ENCODE data around the gene PLXNA4.
"Not testable (repeated sequence)": the region's sequence is repeated elsewhere in the genome, so short reads cannot be mapped to it uniquely, and the experiment has no call there.

The PLXNA4 gene

DNA sequence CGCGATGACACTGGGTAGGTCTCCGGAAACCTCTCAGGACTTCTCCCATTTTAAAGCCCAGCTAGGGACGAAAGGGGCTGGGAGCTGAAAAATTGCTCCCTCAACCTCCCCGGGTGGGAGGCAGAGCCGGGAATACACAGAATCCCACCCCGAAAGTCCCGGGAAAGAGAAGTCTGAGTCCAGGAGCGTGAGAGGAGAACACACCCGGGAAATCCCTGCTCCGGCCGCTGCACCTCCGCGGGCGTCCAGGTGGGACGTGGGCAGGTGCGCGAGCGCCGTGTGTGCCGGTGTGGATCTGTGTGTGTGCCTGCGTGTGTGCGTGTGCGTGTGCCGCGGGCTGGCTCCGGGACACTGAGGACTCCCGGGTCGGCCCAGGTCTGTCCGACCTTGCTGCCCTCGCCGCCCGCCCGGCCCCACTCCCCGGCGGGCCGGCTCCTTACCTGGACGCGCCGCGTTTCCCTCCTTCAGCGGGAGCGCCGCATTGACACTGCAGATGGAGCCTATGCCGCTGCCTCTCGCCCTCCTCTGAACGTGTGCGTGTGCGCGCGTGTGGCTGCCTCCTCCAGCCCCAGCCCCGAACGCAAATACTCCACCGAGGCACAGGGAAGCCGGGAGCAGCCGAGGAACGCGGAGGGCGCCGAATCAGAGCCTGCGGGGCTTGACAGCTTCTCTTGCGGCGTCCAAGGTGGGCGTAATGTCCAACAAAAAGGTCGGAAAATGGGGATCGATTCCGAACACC is at the start of gene PLXNA4:
Gene PLXNA4 (minus strand): TSS at position 489 of the 739 bp plus-strand sequence. CDS start 67,777 bp downstream, outside the sequence.
- no peak for FAIRE-seq
- no peak for DNase-seq (ENCODE audit: low spot score)

GRCh38 chr7:132625651-132626050 is 49.4 kb upstream of the PLXNA4 start:
- no peak for FAIRE-seq
- DNase-seq (ENCODE audit: low spot score) = no peak

DNA sequence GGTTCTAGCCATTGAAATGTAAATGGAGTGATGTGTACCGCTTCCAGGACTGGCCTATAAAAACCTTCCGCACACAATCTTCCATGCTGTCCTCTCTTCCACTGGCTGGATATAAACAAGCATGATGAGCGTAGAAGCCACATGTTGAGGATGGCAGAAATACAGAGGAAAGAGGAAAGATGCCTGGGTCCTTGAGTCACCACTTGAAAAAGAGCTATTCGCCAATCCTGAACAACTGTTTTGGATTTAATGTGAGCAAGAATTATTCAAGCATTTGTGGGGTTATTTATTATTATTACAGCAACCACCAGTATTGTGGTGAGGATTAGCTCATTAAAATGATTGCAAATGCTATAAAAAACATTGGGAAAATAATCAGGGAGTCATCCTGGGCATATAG is 45.8 kb upstream of the PLXNA4 start:
- FAIRE-seq = no peak

GRCh38 chr7:132619967-132620366 is 43.7 kb upstream of the PLXNA4 start:
- FAIRE-seq (no peak), DNase-seq (ENCODE audit: low spot score) (no peak)

More for the DNA sequence above, 45.8 kb upstream of the PLXNA4 start:
- DNase-seq (ENCODE audit: low spot score) = no peak

DNA sequence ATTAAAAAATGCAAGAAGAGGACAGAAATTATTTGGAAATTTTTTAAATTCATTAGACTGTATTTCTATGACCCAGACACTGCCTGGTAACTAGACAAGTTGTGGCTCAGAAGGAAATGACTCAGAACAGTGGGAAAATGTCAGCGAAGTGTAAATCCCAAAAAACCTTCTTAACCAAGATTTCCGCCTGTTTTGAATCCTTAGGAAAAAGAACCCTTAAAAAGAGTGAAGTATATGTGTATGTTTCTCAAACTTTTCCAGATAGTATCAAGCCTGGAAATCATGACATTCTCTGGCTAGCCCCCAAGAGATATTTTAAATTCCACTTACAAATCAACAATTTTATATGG is 42.7 kb upstream of the PLXNA4 start:
- peak; percentile 59 for FAIRE-seq

DNA sequence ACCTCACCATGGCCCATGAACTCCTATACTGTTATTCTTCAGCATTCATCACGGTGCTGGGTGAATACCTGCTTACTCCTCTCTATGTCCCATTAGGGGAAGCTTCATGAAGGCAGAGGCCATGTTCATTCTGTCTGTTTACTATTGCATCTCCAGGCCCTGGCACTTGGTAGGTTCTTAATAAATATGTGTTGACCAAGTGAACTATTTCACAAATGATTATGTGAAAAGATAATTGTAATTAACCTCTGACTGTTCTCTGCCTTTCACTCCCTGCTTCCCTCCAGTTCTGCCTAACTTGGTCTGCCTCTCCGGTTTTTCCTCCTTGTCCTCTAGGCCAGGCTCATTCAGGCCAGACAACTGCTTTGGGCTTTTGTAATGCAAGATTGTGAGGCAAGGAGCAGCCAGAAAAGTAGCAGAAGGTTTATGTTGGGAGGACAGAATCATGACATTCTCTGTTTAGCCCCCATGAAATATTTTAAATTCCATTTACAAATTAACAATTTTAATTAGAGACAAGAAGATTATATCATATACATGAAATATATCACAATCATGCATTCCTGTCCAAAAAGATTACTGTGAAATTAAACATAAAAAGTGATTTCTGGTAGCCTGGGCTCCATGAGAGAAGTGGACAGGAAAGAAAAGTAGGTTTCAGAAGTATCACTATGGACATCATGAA is 42.1 kb upstream of the PLXNA4 start:
- no peak for FAIRE-seq
- DNase-seq (ENCODE audit: low spot score) = no peak

More for the DNA sequence above, 42.7 kb upstream of the PLXNA4 start:
- DNase-seq (ENCODE audit: low spot score) = peak; percentile 18

DNA sequence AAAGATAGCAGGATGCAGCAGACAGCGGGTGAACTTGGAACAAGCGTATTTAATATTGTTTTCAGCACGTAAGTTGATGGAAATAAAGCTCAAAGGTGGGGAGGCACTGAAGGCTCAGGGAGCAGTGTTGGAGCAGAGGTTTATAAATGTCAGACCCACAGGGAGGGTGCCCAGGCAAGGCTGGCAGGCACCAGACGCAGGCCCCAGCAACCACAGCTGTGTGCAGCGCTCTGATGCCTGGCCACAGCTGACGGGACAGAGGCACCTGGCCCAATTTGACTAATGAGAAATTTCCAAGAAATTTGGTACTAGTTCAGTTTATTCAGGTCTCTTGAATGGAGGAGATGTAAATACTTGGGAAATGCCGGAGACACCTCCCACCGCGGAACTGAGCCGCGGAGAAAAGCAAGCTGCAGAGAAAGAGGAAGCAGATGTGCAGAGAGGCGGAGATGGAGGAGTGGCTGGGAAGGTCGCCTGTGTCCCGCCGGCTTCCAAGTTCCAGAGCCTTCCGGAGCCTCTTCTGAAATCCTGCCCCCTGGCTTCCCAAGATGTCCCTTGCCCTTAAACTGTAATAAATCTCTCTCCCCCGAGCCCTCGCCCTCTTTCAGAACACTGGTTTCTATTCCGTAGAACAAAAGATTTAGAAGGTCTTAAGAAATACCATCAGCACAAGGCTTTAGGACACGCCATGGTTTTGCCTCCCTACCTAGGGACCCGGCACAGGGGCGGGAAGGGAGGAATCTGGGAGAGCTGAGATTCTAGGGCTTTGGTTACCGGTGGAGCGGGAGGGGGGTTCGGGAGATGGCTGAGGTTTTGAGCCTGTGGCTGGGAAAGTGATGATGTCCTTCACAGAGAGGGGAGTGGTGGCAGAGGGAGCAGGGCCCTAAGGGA is 38.4 kb upstream of the PLXNA4 start:
- DNase-seq (ENCODE audit: low spot score) = no peak
- FAIRE-seq = no peak

GRCh38 chr7:132613737-132614136 is 37.5 kb upstream of the PLXNA4 start:
- DNase-seq (ENCODE audit: low spot score) = no peak
- no peak for FAIRE-seq

- FAIRE-seq (no peak), DNase-seq (ENCODE audit: low spot score) (no peak)
These were observed 34.7 kb upstream of the PLXNA4 start for GRCh38 chr7:132610995-132611394.

- FAIRE-seq = no peak
- DNase-seq (ENCODE audit: low spot score) = no peak
These were observed 33.7 kb upstream of the PLXNA4 start for GRCh38 chr7:132609906-132610520.

- no peak for DNase-seq (ENCODE audit: low spot score)
- FAIRE-seq = no peak
These were observed 33.0 kb upstream of the PLXNA4 start for GRCh38 chr7:132609222-132609621.

- FAIRE-seq = no peak
- DNase-seq (ENCODE audit: low spot score) = no peak
These were observed 32.3 kb upstream of the PLXNA4 start for GRCh38 chr7:132608523-132608922.

GRCh38 chr7:132607656-132608055 is 31.4 kb upstream of the PLXNA4 start:
- FAIRE-seq (no peak), DNase-seq (ENCODE audit: low spot score) (no peak)

GRCh38 chr7:132604121-132604520 is 27.9 kb upstream of the PLXNA4 start:
- DNase-seq (ENCODE audit: low spot score) = no peak
- FAIRE-seq = no peak

DNA sequence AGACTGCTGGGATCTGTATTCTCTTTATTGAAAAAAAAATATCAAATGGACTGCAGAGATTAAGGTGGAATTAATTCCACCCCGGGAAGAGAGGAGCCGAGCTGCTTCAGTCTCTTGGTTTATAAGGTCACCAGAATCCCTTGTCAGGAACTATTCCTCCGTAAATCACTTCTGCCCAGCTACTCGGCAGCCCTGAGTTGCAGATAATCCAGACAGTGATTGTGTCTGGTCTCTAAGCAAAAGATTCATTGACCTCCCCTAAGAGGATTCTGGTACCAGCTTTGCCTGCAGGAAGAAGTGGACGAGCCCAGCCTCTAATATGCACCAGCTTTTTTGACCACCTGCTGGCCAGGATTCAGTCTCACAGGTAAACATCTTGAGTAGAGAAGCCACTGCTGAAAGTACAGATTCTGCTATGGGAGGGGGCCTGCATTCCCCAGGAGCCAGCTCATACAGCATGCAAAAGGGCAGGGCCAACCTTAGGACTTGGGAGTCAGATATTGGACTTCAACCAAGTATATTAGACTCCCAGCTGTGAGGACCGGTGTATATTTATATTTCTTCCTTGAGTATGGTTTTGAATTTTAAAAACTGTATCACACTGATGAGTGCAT is 27.1 kb upstream of the PLXNA4 start:
- no peak for DNase-seq (ENCODE audit: low spot score)
- FAIRE-seq = no peak

- FAIRE-seq (no peak), DNase-seq (ENCODE audit: low spot score) (no peak)
These were observed 25.5 kb upstream of the PLXNA4 start for GRCh38 chr7:132601783-132602182.

- no peak for FAIRE-seq
- no peak for DNase-seq (ENCODE audit: low spot score)
These were observed 20.3 kb upstream of the PLXNA4 start for GRCh38 chr7:132596588-132596987.

DNA sequence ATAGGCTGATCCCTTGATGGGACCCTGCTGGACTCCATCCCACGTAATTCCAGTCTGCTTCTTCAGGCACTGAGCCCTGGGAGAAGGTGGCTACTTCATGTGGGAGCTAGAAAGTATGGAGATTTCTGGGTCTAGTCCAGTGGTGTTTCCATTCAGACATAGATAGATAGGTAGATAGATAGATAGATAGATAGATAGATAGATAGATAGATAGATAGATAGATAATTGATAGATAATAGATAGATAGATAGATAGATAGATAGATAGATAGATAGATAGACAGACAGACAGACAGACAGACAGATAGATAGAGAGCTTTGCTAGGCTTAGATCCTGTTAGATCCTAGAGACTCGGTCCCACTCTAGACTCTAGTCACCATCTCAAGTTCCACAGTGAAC is 18.5 kb upstream of the PLXNA4 start:
- not testable (repeated sequence) for FAIRE-seq; DNase-seq (ENCODE audit: low spot score)

DNA sequence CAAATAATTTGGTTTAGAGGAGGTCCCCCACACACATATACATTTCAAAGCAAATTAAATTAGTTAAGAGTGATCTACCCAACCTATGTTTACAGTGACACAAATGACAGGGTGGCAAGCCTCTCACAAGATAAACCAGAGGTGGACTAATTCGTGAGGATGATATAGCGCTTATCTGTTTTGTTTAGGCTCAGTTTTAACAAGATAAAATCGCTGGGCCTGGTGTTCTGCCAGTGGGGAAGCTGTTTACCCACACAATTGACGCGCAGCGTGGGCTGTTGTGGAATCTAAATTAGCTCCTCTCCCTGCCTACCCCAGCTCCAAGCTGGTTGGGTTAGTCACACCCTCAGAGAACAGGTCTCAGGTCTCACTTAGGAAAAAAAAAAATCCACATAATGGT is 16.7 kb upstream of the PLXNA4 start:
- no peak for FAIRE-seq

DNA sequence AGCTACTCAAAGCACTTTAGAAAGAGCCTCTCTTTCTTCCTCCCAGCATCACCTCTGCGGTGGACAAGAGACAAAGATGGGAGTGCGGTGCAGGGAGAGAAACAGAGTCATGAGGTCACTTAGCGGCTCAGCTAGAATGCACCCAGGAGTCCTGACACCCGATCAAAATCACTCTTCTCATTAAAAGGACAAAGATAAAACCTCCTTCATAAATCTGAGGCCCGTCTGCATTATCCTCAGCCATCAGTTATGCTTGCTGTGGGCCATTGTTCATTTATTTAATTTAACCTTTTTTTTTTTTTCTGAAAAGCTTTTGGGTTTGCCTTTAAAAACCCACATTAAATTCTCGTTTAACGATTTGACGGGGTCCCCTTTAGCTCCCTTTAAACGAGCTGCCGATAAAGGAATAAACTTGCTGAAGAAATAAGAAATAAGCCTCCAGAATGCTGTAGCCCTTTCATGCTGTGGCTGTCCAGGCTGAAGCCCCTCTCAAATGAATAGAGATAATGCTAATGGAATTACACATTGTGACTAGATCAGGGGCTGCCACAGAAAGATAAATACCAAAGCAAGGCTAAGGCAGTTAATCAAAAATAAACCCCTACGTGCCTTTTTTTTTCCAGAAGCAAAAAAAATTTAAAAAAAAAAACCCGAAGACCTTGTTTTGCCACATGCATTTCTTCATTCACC is 16.1 kb upstream of the PLXNA4 start:
- no peak for FAIRE-seq
- no peak for DNase-seq (ENCODE audit: low spot score)

More for the DNA sequence above, 16.7 kb upstream of the PLXNA4 start:
- no peak for DNase-seq (ENCODE audit: low spot score)

All from RCC 7860 (cell line).